ENCODE measurements around the gene SHC4.
A peak's percentile ranks its signal among the peaks of the same experiment; 100 is the strongest.

SHC4 gene

GRCh38 chr15:48825075-48825474 lies 138.6 kb downstream of the SHC4 start:
- TF ChIP-seq CTCF (IDR thresholded peaks at IDR 0.05; ENCODE audit: low read depth, low read length) = no peak
- DNase-seq (ENCODE audit: low read depth in 2 of 2) = no peak
- H3K4me3 ChIP-seq (replicated peaks in 1 of 2; ENCODE audit: low read depth in 2 of 2, low read length in 2 of 2) = no peak overlapping the region

DNA sequence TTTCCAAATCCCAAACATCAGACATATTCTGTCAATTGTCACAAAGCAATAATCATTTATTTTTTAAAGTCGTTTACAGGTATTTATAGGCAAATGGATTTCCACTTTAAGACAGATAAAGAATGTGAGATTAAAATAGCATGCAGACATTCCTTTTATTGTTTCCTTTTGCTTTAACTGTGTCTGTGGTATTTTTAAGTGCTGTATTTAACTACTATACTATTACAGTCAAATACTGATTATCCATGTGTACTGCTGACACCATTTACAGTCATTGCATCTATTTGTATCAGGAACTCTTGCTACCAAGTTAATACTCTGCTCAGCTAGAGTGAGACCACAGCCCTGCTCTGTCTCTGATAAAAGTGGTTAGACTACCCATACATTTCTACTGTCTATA lies 140.0 kb downstream of the SHC4 start:
- no peak overlapping the region for H3K4me3 ChIP-seq (replicated peaks in 1 of 2; ENCODE audit: low read depth in 2 of 2, low read length in 2 of 2)
- no peak for DNase-seq (ENCODE audit: low read depth in 2 of 2)
- TF ChIP-seq CTCF (IDR thresholded peaks at IDR 0.05; ENCODE audit: low read depth, low read length) = no peak

GRCh38 chr15:48823237-48823636 lies 140.5 kb downstream of the SHC4 start:
- TF ChIP-seq CTCF (IDR thresholded peaks at IDR 0.05; ENCODE audit: low read depth, low read length) = no peak
- H3K4me3 ChIP-seq (replicated peaks in 1 of 2; ENCODE audit: low read depth in 2 of 2, low read length in 2 of 2) = no peak overlapping the region
- no peak for DNase-seq (ENCODE audit: low read depth in 2 of 2)

- H3K4me3 ChIP-seq (replicated peaks in 1 of 2; ENCODE audit: low read depth in 2 of 2, low read length in 2 of 2) = no peak overlapping the region
- DNase-seq (ENCODE audit: low read depth in 2 of 2) = no peak
- no peak for TF ChIP-seq CTCF (IDR thresholded peaks at IDR 0.05; ENCODE audit: low read depth, low read length)
Observed at GRCh38 chr15:48814286-48814685, 149.4 kb downstream of the SHC4 start.

GRCh38 chr15:48811325-48811958 lies 152.3 kb downstream of the SHC4 start:
- DNase-seq (ENCODE audit: low read depth in 2 of 2) = no peak
- H3K4me3 ChIP-seq (replicated peaks in 1 of 2; ENCODE audit: low read depth in 2 of 2, low read length in 2 of 2) = peak overlapping the region; percentile 77 to 94
- TF ChIP-seq CTCF (IDR thresholded peaks at IDR 0.05; ENCODE audit: low read depth, low read length) = no peak

- DNase-seq (ENCODE audit: low read depth in 2 of 2) = peak; percentile 100
- no peak for TF ChIP-seq CTCF (IDR thresholded peaks at IDR 0.05; ENCODE audit: low read depth, low read length)
- H3K4me3 ChIP-seq (replicated peaks in 1 of 2; ENCODE audit: low read depth in 2 of 2, low read length in 2 of 2) = peak within 1 kb of the TSS; percentile 77 to 94
Observed at GRCh38 chr15:48810414-48811324, 153.1 kb downstream of the SHC4 start, which contains the start of gene CEP152. TSS of gene CEP152 (minus strand) at chr15:48811069. CDS start at chr15:48805649, 5,420 bp downstream.

Data from cardiac fibroblast (primary cell).